ENCODE data around the gene GSG1.
"Not testable (repeated sequence)": the region's sequence is repeated elsewhere in the genome, so short reads cannot be mapped to it uniquely, and the experiment has no call there.

The GSG1 gene

DNA sequence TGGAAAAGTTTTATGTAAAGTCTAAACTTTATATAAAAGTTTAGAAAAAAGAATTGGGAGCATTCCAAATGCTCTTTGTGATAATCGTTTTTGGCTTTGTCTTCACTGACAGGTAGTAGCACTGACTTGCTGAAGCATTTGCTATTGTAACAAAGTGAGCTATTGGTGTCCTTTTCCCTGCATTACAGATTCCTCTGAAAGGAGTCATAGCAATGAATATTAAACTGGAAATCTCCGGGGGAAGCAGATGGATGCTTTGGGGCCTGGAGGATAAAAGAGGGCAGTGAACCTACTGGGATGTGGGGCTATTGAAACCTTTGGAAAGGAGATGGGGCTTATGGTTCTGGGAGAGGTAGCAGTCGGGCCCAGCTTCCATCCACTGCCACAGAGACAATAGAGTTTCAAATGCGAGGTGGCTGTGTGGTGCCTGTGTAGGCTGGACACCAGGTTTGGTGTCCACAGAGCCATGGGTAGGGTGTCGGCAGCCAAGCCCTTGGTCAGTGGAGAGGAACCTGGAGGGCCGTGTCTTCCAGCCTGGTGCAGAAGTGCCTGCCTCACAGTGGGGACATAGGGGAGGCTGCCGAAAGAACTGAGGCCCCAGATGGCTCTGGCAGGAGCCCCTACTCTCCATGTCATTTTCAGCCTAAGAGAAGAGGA is 10.1 kb downstream of the GSG1 start:
- no peak for DNase-seq (ENCODE audit: low read depth in 2 of 2, low spot score in 1 of 2)

DNA sequence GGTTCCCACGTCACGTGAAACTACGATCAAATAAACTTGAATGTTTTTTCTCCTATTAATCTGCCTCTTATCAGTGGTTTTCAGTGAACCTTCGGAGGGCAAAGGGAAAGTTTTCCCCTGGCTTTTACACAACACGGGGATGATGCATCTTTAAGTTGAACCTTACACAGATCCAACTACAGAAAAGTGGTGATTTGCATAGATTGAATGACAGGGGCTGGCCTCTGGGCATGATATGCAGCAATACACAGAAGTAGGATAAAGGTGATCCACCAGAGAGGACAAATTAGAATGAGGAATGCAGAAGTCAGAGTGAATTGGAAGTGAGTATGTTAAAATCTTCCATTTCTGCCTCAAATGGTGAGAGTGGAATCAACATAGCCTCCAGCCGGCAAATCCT is 11.6 kb downstream of the GSG1 start:
- no peak for DNase-seq (ENCODE audit: low read depth in 2 of 2, low spot score in 1 of 2)

DNA sequence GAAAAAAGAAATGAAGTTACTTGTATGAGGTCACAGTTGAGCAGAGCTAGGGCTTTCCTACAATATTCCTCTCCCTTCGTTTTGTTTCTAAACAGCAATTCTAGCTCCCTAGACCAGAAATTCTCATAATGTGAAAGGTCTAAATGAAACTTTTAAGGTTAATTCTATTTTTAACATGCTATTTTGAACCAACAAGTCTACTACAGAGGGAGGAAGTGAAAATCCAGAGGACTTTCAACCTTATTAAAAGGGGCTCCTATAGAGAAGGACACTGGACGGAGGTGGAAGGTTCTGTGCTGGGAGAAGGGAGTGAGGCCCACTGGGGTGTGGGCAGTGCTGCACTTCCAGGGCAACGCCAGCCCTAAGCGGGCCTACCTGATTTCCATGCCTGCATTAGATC is 13.4 kb downstream of the GSG1 start:
- DNase-seq (ENCODE audit: low read depth in 2 of 2, low spot score in 1 of 2), result no peak

DNA sequence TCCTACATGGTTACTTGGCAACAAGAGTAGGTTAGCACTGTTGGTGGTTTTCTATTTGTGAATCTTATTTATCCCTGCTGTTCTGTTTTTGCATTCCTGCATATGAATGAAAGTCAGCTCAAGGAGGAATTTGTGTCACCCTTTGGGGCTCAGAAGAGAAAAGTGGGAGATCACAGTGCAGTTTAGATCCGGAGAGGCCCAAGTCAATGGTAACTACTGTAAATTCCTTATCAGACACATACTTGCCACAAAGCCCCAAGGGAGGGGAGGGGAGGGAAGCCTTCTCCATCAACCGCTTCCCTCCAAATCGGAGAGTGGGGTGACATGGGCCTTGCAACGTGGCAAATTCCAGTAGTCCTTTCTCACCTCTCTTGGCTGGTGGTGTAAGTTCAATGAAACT is 15.0 kb downstream of the GSG1 start:
- DNase-seq (ENCODE audit: low read depth in 2 of 2, low spot score in 1 of 2), result no peak

DNA sequence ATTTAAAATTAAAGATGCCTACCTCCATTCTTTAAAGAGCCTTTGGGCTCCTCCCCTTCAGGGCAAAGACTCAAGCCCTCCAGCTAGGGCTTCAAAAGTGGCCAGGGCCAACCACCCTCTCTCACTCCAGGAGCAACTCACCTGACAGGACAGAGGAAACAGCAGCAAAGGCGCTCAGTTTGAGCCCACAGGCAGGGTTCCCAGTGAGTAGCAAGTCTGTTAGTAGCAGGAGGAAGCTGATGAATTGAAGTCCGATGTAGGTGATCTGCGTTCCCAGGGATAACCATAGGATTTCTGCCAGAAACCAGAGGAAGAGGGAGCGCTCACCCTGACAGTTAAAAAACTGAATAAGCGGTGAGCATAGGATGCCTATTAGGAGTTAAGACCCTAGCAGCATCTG is 15.7 kb downstream of the GSG1 start:
- no peak for DNase-seq (ENCODE audit: low read depth in 2 of 2, low spot score in 1 of 2)

DNA sequence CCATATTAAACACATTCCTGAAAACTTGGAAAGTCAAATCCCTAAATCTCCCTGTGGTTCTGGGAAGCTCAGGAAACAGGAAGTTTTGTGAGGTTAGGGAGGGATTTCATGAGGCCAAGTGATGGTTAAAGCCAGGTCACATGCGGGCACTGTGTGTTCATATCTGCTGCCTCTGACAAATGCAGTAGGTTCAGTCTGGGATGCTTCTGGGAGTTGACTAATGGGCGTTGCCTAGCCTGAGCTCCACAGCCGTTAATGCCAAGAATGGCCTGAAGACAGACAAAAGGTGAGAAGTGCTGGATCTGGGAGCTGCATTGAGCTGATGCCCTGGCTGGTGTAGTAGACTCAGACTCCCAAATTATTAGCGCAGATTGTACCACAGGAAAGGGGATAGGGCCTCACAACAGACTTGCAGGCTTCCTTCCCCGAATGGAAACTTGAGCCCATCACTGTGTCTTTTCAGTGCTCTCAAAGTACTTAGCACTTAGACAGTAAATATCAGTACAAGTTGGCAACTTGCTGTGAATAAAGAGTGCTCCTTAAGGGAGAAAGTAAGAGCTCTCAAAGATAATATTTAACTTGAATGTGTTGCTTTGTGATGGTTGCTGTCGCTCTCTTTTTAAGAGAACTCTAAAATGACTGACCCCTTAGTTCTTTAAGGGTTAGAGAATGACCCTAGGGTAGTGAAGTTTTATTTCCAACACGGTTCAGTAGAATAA is 17.3 kb downstream of the GSG1 start:
- DNase-seq (ENCODE audit: low read depth in 2 of 2, low spot score in 1 of 2), result no peak

DNA sequence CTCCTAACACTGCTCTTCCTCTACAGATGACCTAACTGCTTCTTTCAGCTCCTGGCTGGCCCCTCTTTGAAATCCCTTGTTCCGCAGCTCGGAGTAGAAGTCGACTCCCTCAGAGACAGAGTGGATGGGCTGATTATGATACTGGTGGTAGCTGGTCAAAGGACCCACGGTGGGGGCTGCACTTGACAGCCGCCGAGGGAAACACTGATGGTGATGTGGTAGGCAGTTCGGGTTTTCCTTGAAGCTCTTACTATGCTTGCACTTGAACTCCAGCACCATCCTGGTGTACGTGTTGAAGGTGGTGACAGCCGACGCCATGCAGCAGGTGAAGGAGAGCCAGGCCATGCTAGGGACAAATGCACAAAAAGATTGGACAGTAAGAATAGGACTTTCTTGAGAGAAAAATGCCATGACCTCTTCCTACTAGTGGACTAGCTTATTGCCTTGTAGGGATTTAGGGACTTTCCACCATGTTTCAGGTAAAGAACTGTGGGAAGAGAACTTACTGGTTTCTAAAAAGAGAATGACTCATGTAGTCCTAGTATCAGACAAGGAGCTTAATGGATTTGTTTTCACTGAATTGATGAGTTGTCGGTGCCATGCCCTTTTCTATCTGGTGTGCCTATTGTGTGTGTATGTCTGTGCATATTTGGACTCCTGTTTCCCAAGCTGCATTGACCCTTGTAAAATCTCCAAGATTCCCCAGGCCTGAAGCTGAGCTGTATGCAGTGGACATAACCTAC is 18.4 kb downstream of the GSG1 start:
- no peak for DNase-seq (ENCODE audit: low read depth in 2 of 2, low spot score in 1 of 2)

DNA sequence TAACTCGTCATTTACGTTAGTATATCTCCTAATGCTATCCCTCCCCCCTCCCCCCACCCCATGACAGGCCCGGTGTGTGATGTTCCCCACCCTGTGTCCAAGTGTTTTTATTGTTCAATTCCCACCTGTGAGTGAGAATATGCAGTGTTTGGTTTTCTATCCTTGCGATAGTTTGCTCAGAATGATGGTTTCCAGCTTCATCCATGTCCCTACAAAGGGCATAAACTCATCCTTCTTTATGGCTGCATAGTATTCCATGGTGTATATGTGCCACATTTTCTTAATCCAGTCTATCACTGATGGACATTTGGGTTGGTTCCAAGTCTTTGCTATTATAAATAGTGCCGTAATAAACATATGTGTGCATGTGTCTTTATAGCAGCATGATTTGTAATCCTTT is 19.8 kb downstream of the GSG1 start:
- not testable (repeated sequence) for DNase-seq (ENCODE audit: low read depth in 2 of 2, low spot score in 1 of 2)

DNA sequence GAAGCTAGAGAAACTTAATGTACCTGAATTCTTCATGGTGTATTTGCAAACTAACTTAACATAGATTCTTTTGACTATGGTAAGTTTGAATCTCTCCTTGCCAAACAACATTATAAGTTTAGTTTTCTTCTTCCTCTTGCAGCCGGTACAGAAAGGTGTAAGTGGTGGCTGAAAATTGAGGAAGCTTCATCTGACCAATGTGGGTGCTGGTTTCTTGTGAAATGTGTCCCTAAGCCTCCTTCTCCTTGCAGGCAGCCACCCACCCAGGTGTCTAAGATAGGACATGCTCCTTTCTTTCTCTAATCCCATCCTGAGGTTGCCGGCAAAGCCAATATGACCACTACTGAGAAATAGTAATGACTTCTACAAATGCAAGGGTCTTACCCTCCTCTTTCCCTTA is 20.6 kb downstream of the GSG1 start:
- DNase-seq (ENCODE audit: low read depth in 2 of 2, low spot score in 1 of 2), result no peak

DNA sequence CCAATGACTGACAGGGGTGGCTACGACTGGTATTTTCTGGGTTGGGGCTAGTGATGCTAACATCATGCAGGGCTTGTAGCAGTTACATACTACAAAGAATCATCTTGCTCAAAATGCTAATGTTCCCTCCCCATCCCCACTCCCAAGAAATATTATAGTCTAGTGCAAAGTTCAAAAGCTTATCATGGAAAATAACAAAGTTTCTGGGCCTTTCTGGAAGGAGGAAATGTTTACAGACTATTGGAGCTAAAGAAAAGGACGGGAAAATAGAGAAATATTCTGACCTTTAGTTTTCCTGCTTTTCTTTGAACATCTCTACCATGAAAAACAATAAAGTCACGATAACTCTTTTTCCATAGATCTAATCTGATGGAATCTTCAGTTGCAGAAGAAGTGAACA is 23.2 kb downstream of the GSG1 start:
- no peak for DNase-seq (ENCODE audit: low read depth in 2 of 2, low spot score in 1 of 2)

DNA sequence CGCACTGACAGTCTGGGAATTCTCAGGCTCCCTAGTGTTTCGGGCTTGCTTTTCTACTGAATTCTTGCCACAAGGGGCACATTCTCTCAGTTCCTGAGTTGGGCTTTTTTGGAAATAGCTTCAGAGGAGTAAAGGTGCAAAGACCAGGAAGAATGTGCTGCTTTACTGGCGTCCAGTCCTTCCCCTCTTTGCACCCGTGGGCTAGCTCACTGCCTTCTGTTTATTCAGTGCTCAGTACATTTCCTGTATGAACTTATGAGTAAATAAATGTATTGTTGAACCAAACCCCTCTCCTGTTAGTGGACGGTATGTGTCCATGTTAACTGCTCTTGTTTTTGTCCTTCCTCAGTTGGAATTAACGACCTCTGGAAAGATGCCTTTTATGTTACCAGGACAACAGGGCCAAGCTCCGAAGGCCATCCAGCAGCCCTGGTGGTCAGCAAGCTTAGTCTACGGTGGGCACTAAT is 24.0 kb downstream of the GSG1 start:
- DNase-seq (ENCODE audit: low read depth in 2 of 2, low spot score in 1 of 2), result no peak

DNA sequence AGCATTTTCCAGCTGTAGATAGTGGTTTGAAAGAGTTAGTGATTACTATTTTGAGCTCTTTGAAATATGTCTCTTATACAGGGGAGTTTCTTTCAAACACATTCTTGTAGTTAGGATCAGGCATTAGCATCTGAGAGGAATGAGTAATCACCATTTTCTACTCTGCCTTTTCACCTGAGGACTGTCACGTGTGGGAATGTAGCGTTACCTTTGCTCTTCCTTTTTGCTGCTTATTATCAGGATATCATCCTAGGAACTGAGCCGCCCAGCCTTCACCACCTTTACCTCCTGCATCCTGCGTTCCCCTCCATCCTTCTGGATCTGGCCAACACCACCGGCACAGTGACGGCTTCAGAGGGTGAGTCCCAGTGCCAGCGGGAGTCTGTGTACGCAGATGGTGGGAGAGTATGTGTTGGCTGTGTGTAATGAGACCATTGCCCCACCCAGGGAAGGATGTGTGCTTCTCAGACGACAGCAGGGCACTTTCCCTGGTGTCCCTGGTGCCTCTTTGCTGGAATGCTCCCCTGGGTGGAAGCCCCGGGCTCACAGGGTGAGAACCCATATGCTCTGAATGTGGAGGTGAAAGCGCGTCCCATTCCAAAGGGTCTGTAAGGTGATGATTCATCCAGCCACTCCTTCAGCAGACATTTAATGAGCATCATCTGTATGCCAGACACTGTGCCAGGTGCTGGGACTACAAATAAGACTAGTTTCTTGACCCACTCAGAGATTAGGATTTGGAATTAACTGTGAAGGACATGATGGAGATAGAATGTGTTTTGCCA is 27.5 kb downstream of the GSG1 start:
- DNase-seq (ENCODE audit: low read depth in 2 of 2, low spot score in 1 of 2), result no peak

DNA sequence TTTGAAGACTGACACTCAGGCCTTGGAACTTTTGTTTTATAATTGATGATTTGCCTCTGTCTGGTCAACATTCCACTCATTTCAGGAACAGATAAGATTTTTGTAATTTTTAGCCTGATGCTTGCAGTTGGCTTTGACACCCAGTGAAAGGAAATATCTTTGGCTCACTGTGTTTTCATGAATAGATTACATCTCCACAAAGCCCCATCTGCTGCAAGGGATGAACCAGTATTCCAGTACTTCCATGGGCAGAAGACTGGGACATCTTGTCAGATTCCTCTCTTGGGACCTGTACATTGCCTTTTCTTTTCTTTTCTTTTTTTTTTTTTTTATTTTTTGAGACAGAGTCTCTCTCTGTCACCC is 28.4 kb downstream of the GSG1 start:
- DNase-seq (ENCODE audit: low read depth in 2 of 2, low spot score in 1 of 2), result no peak

DNA sequence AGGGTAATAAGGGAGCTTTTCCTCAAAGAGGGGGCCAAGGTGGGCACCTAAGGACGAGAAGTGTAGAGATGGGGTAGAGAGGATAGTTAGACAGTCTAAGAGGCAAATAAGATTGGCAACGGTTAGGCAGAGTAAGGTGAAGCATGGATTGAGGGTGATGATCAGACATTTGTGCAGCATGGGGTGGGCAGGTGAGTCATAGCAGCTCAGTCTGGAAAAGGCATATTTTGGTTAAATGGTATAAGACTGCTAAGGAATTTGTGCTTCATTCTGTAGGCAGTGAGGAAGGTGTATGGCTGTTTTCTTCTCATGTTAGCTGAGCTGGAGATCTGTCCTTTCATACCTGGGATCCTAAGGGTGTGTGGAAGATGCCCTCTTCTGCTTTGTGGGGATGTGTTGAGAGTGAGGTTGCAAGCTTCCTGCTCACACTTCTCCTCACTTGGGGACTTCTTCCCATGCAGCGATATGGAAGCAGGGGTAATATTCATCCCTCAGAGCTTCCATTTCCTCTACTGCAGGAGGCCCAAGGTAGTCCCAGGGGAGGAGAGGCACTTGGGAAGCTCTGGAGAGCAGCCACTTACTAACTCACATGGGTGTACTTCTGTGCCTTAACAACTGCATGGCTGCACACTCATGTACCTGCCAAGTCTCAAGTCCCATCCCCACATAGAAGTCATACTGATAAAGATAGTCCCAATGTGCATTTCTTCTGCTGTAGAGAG is 28.9 kb downstream of the GSG1 start:
- DNase-seq (ENCODE audit: low read depth in 2 of 2, low spot score in 1 of 2), result no peak

DNA sequence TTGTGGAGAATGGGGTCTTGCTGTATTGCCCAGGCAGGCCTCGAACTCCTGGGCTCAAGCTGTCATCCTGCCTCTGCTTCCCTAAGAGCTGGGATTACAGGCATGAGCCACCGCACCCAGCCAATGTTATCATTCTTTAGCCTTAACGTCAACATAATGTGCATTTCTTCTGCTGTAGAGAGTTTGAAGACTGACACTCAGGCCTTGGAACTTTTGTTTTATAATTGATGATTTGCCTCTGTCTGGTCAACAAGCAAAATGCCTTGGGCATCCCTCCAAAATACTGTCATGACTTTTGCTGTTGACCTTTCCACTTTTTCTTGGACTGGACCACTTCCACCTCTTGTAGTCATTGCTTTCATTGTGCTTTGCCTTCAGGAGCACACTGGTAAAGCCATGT is 30.3 kb downstream of the GSG1 start:
- DNase-seq (ENCODE audit: low read depth in 2 of 2, low spot score in 1 of 2), result no peak

DNA sequence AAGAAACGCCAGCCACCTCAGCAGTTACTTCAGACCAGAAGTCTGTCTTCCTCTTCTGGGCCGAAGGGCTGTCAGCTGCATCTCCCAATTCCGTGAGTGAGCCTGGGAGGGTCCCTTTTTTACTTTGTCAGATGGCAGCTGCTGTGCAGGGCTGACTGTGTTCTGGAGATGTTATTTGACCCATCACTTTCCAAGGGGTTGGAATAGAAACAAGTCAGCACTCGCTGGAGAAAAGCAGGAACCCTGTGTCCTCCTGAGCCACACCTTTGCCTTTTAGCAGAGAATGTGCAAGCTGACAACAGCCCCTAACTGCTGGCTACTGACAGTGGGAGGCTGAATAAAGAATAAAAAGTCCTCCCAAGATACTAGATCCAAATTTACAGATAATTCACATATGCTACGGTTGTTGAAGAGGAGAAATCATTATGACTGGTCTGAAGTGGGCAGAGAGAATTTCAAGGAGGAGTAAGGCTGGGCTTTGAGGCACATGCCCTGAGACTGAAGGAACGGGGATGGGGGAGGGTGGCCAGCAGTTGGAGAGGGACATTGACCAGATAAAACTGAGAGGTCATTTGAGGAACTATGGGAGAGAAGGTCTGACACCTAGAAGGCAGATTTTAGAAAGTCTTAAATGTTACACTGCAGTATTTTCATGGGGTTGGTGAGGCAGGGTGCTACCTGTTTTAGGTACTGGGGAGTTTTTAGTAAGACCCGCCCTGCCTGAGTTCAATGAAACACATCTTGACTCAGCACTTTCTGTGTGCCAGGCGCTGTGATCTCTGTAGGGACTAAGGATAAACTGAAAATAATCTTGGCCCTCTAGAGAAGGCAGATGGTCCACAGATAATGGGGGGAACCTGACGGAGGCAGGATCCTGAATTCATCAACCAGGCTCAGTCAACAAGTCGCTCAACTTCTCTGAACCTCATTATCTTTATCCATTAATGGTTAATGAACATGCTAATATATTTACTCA is 31.9 kb downstream of the GSG1 start:
- DNase-seq (ENCODE audit: low read depth in 2 of 2, low spot score in 1 of 2), result no peak

DNA sequence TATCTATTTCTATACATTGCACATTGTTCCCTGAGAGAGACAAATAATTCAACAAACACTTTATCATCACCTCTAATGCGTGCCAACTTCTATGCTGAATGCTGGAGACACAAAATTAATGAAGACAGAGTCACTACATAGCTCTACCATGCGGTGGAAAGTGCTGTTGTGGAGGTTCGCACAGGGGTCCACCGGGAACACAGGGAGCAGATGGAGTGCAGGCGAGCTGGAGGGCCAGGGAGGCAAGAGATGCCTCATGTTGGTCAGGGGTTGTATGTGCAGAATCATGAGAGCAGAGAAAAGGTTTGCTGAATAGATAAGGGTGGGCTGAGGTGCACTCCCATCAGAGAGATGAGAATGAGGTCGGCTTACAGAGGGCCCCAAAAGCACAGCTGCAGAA is 34.1 kb downstream of the GSG1 start:
- DNase-seq (ENCODE audit: low read depth in 2 of 2, low spot score in 1 of 2), result no peak

DNA sequence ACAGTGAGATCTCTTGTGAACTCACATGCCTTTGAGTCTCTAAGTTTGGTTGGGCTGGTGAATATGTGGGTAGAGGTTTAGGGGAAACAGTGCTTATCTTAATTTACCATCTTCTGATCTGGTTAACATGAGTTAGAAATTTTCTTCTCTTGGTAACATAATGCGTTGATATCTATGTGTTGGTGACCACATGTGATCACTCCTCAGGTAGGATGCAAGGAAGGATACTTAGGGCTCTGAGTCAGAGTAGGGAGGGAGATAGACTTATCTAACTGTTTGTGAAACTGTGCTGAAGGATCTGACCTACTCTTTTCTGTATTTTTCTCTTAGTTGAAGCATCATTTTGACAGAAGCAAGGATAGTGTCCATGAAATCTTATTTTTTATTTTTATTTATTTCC is 36.1 kb downstream of the GSG1 start:
- no peak for DNase-seq (ENCODE audit: low read depth in 2 of 2, low spot score in 1 of 2)

DNA sequence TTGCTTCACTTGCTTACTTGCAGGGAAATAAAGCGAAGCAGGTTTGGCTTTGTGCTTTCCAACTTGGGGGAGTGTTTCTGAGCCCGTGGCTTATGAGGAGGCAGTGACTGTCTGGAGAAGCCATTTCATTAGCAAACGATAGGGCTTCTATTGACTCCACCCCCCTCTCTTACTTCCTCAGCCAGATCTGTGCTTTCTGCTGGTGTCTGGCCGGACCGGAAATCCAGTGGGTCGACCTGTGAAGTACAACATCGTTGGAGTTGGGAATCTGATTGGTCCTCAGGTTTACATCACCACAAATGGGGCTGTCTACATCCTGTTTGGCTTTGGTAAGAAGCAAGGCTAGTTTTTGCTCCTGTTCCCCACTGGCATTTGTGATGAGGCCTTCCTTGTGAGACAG is 37.0 kb downstream of the GSG1 start:
- DNase-seq (ENCODE audit: low read depth in 2 of 2, low spot score in 1 of 2), result no peak

DNA sequence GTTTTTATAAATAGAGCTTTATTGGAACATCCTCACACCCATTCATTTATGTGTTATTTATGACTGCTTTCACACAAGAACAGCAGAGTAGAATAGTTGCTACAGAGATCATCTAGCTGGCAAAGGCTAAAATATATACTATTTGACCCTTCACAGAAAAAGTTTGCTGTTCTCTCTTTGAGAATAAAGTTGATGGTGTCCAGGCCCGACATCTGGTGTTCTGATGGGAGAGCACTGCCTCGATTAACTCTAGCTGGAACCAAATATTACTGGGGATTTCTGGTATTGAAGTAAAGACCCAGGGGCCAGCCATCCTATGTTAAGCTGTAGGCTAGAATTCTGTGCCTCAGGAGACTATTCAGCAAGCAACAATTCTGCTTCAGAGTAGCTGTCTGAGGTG is 37.5 kb downstream of the GSG1 start:
- DNase-seq (ENCODE audit: low read depth in 2 of 2, low spot score in 1 of 2), result no peak
